Measurements from ENCODE around the gene CORO2B. TPM values are rescaled to one million over a fixed set of nuclear protein-coding genes. Genes with fewer than 3 reads are reported as not detected.

Gene CORO2B
- total RNA-seq, 1 experiment from 2014 or later, result 3.8 TPM

DNA sequence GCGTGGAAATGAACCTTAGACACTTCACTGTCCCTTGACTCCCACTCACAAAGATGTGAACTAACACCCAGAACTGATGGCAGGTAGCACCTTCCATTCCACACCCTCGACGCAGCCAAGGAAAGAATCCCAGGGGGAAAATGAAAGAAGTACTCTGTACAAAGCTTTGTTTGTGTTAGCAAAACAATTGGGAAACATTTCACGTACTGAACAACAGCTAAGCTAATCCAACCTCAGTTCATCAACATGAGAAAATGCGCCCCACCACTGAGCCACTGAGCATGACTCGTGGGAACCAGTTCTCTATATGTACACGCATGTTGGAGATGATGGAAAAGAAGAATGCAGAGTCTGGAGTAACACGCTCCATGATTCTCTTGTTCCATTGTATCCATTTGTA is 32.0 kb downstream of the CORO2B start:
- Histone ChIP-seq H3K27me3 (replicated peaks; ENCODE audit: insufficient read depth, low read depth, low read length, poor library complexity) (no peaks in the 10 kb centered on the region), H3K27ac (ENCODE audit: low read depth, low read length, poor library complexity, severe bottlenecking) (no peak overlapping the region), H3K9me3 (ENCODE audit: low read depth, low read length, poor library complexity, severe bottlenecking) (no peaks in the 10 kb centered on the region), H3K4me1 (ENCODE audit: insufficient read depth, low read length, poor library complexity, severe bottlenecking) (no peaks in the 10 kb centered on the region), H3K4me3 (ENCODE audit: low read depth, low read length, poor library complexity, severe bottlenecking) (no peak overlapping the region), H3K36me3 (ENCODE audit: insufficient read depth, low read length, poor library complexity, severe bottlenecking) (no peaks in the 10 kb centered on the region)
- TF ChIP-seq EZH2 (IDR thresholded peaks at IDR 0.05; ENCODE audit: borderline replicate concordance, low read depth, low read length, poor library complexity, severe bottlenecking) (no peak), CTCF (conservative IDR thresholded peaks at IDR 0.05; ENCODE audit: low read depth, low read length) (no peak)
- CTCF ChIA-PET, result no interaction called here
- POLR2A ChIA-PET (ENCODE audit: low non-redundant PET), result no interaction called here
- intact Hi-C loops (cut with micrococcal nuclease; ENCODE audit: unreplicated experiment), result no loop called here
- no TSS peak for BruUV-seq (replicated peaks)
- no peak for DNase-seq (ENCODE audit: low spot score)

GRCh38 chr15:68612503-68612902 is 33.7 kb downstream of the CORO2B start:
- H3K27ac ChIP-seq (ENCODE audit: low read depth, low read length, poor library complexity, severe bottlenecking), result no peak overlapping the region
- no peak for TF ChIP-seq EZH2 (IDR thresholded peaks at IDR 0.05; ENCODE audit: borderline replicate concordance, low read depth, low read length, poor library complexity, severe bottlenecking)
- TF ChIP-seq CTCF (conservative IDR thresholded peaks at IDR 0.05; ENCODE audit: low read depth, low read length), result no peak
- H3K27me3 ChIP-seq (replicated peaks; ENCODE audit: insufficient read depth, low read depth, low read length, poor library complexity), result no peaks in the 10 kb centered on the region
- BruUV-seq (replicated peaks), result no TSS peak
- intact Hi-C loops (cut with micrococcal nuclease; ENCODE audit: unreplicated experiment), result no loop called here
- H3K9me3 ChIP-seq (ENCODE audit: low read depth, low read length, poor library complexity, severe bottlenecking), result no peaks in the 10 kb centered on the region
- H3K36me3 ChIP-seq (ENCODE audit: insufficient read depth, low read length, poor library complexity, severe bottlenecking), result no peaks in the 10 kb centered on the region
- no peak for DNase-seq (ENCODE audit: low spot score)
- H3K4me1 ChIP-seq (ENCODE audit: insufficient read depth, low read length, poor library complexity, severe bottlenecking), result peaks cover 4% of the 10 kb centered on the region
- ChIA-PET POLR2A (ENCODE audit: low non-redundant PET) (no interaction called here), CTCF (no interaction called here)
- H3K4me3 ChIP-seq (ENCODE audit: low read depth, low read length, poor library complexity, severe bottlenecking), result no peak overlapping the region

DNA sequence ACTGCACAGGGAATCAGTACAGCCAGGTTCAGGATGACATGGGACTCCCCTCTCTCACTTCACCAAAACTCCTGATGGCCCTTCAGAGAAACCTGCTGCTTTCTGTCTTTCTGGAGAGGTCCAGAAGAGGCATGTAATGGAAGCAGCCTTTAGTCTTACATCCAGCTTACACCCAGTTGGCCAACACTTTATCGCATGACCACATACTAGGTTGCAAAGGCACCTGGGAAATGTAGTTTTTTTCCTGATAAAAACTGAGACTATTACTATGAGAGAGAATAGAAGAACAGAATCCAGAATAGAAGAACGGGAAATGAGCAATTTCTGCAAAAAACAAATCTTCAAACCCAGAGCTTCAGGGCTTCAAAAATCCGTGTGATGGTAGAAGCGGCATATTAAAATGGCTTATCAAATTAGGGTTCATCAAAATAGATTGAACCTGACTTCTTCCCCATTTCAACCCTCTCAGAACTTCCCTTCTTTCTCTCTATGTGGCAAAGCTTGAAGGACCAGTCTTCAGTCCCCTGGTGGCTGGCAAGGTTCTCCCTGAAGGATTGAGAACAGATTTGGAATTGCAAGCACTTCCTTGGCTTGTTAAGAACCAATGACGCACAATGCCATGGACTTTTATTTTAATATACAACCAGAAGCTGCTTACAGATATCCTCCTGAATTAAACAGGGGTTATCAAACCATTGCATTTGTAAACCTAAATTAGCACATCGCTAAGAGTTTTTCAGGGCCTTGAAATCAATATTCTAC is 34.4 kb downstream of the CORO2B start:
- H3K36me3 ChIP-seq (ENCODE audit: insufficient read depth, low read length, poor library complexity, severe bottlenecking), result no peaks in the 10 kb centered on the region
- H3K4me1 ChIP-seq (ENCODE audit: insufficient read depth, low read length, poor library complexity, severe bottlenecking), result peaks cover 9% of the 10 kb centered on the region
- ChIA-PET CTCF (no interaction called here), POLR2A (ENCODE audit: low non-redundant PET) (no interaction called here)
- BruUV-seq (replicated peaks), result no TSS peak
- intact Hi-C loops (cut with micrococcal nuclease; ENCODE audit: unreplicated experiment), result no loop called here
- no peaks in the 10 kb centered on the region for H3K9me3 ChIP-seq (ENCODE audit: low read depth, low read length, poor library complexity, severe bottlenecking)
- H3K4me3 ChIP-seq (ENCODE audit: low read depth, low read length, poor library complexity, severe bottlenecking), result no peak overlapping the region
- H3K27me3 ChIP-seq (replicated peaks; ENCODE audit: insufficient read depth, low read depth, low read length, poor library complexity), result no peaks in the 10 kb centered on the region
- TF ChIP-seq EZH2 (IDR thresholded peaks at IDR 0.05; ENCODE audit: borderline replicate concordance, low read depth, low read length, poor library complexity, severe bottlenecking) (no peak), CTCF (conservative IDR thresholded peaks at IDR 0.05; ENCODE audit: low read depth, low read length) (no peak)
- H3K27ac ChIP-seq (ENCODE audit: low read depth, low read length, poor library complexity, severe bottlenecking), result no peak overlapping the region
- DNase-seq (ENCODE audit: low spot score), result no peak

Data from A673 (cell line).